ENCODE results near the gene BCAS3.

DNA sequence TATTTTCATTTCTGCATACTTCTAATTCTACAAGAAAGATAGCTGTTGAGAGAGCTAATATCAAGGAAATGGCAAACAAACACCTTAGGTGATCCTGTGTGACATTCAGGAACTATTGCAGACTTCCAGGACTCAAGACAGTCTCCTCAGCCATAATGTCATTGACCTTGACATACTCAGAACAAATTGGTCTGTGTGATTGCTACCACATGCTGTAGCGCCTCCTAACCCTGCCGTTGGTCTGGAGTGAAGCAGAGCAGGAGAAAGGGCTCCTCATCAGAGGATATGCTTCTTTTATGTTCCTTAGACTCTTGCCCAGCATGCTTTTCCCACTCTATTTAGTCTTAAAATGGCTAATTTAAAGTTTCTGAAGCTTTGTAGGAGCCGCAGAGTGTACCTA lies 527.8 kb downstream of the BCAS3 start:
- TF ChIP-seq, protein P1, sequence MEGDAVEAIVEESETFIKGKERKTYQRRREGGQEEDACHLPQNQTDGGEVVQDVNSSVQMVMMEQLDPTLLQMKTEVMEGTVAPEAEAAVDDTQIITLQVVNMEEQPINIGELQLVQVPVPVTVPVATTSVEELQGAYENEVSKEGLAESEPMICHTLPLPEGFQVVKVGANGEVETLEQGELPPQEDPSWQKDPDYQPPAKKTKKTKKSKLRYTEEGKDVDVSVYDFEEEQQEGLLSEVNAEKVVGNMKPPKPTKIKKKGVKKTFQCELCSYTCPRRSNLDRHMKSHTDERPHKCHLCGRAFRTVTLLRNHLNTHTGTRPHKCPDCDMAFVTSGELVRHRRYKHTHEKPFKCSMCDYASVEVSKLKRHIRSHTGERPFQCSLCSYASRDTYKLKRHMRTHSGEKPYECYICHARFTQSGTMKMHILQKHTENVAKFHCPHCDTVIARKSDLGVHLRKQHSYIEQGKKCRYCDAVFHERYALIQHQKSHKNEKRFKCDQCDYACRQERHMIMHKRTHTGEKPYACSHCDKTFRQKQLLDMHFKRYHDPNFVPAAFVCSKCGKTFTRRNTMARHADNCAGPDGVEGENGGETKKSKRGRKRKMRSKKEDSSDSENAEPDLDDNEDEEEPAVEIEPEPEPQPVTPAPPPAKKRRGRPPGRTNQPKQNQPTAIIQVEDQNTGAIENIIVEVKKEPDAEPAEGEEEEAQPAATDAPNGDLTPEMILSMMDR (IDR thresholded peaks at IDR 0.05), result no peak
- TF ChIP-seq POLR2A (IDR thresholded peaks at IDR 0.05), result no peak
